H1 (cell line): ENCODE results near the gene KRT76. TPM values are rescaled to one million over a fixed set of nuclear protein-coding genes. Genes with fewer than 3 reads are reported as not detected.

Experiments used
- CTCF ChIA-PET: fragments of 300-600 bp; sonication (Branson Sonifier 250); formaldehyde crosslinking; loops from one replicate; lab custom pipeline; 2021; ENCODE audit not compliant: partially characterized antibody; lab: Charles Lee
- POLR2A ChIA-PET: fragments of 300-600 bp; sonication (Branson Sonifier 250); formaldehyde crosslinking; loops from one replicate; lab custom pipeline; 2021; ENCODE audit warnings: inconsistent platforms; ENCODE audit not compliant: partially characterized antibody; lab: Charles Lee
- DNase-seq, 2 experiments: peaks; one replicate each; pipeline versions ENCODE4 v3.0.0 to v3.0.0-alpha.2; 2010 to 2022; ENCODE audit warnings: low spot score in 2 of 2, low read depth in 1 of 2, mixed read lengths in 1 of 2
- FAIRE-seq: peaks from 2 replicates; lab custom pipeline; 2011; peaks lifted over from hg19 to GRCh38; lab: Jason Lieb, UNC
- H2AFZ ChIP-seq: 2 replicates; pipeline ENCODE4 v1.8.1; 2012; ENCODE audit warnings: low read length, inconsistent platforms
- H2AK5ac ChIP-seq: 2 replicates; pipeline ENCODE4 v1.6.1; 2013; ENCODE audit warnings: low read depth, low read length
- H2BK120ac ChIP-seq: replicated peaks from 2 replicates; pipeline ENCODE3; 2013; ENCODE audit warnings: low read depth, low read length, inconsistent platforms
- H2BK12ac ChIP-seq: 2 replicates; pipeline ENCODE4 v1.6.1; 2013; ENCODE audit warnings: low read depth, low read length
- H2BK15ac ChIP-seq: 2 replicates; pipeline ENCODE4 v1.6.1; 2013; ENCODE audit warnings: low read length
- H2BK20ac ChIP-seq: 2 replicates; pipeline ENCODE4 v1.6.1; 2013; ENCODE audit warnings: low read length
- H2BK5ac ChIP-seq: 2 replicates; pipeline ENCODE4 v1.6.1; 2013; ENCODE audit warnings: low read depth, low read length
- H3K14ac ChIP-seq: 2 replicates; pipeline ENCODE4 v1.6.1; 2013; ENCODE audit warnings: inconsistent platforms; ENCODE audit not compliant: insufficient read length
- H3K18ac ChIP-seq: 2 replicates; pipeline ENCODE4 v1.6.1; 2013; ENCODE audit warnings: low read length; ENCODE audit errors: extremely low read depth
- H3K23ac ChIP-seq: 2 replicates; pipeline ENCODE4 v1.6.1; 2013; ENCODE audit warnings: inconsistent platforms; ENCODE audit not compliant: insufficient read length
- H3K23me2 ChIP-seq: 2 replicates; pipeline ENCODE4 v1.6.1; 2013; ENCODE audit warnings: low read depth, low read length
- H3K27ac ChIP-seq: 2 replicates; pipeline ENCODE4 v1.6.1; 2011; ENCODE audit warnings: low read depth, low read length, inconsistent platforms
- H3K27me3 ChIP-seq, 4 experiments: replicated peaks in 1 of 4; 1 replicate in 1 of 4; 2 replicates in 3 of 4; pipeline versions ENCODE4 v1.6.1 to v1.8.1; 2011 to 2013; ENCODE audit warnings: low read length in 3 of 4, mild to moderate bottlenecking in 3 of 4, inconsistent platforms in 2 of 4, mixed read lengths in 2 of 4, moderate library complexity in 1 of 4; ENCODE audit not compliant: control insufficient read depth in 3 of 4, insufficient read depth in 3 of 4; ENCODE audit errors: extremely low read depth in 1 of 4
- H3K36me3 ChIP-seq, 4 experiments: 2 replicates each; pipeline versions ENCODE4 v1.6.1 to v1.8.1; 2011 to 2013; ENCODE audit warnings: mild to moderate bottlenecking in 4 of 4, low read length in 3 of 4, moderate library complexity in 2 of 4, control low read depth in 1 of 4, inconsistent platforms in 1 of 4; ENCODE audit not compliant: insufficient read depth in 4 of 4, control insufficient read depth in 2 of 4
- H3K4ac ChIP-seq: replicated peaks from 2 replicates; pipeline ENCODE3; 2013; ENCODE audit warnings: low read length, low read depth, mixed read lengths, inconsistent platforms; ENCODE audit not compliant: insufficient read length
- H3K4me1 ChIP-seq, 4 experiments: replicated peaks in 1 of 4; 1 replicate in 1 of 4; 2 replicates in 3 of 4; pipeline versions ENCODE4 v1.6.1 to v1.8.1; 2011 to 2013; ENCODE audit warnings: low read length in 3 of 4, inconsistent platforms in 2 of 4, mixed read lengths in 1 of 4; ENCODE audit not compliant: insufficient read depth in 4 of 4, control insufficient read depth in 3 of 4
- H3K4me2 ChIP-seq, 2 experiments: 2 replicates each; pipeline versions ENCODE4 v1.6.1 to v1.8.1; 2011 to 2013; ENCODE audit warnings: low read depth in 2 of 2, low read length in 2 of 2, control low read depth in 1 of 2, inconsistent platforms in 1 of 2, mild to moderate bottlenecking in 1 of 2; ENCODE audit not compliant: insufficient read depth in 1 of 2
- H3K4me3 ChIP-seq, 4 experiments: fragments of 200-600, 300-600 bp in 1 of 4; sonication (generic), shearing (Covaris generic), sonication (Bioruptor Twin) in 1 of 4; 2 replicates each; pipeline versions ENCODE4 v1.5.1 to v1.8.1; 2011 to 2016; ENCODE audit warnings: low read length in 4 of 4, low read depth in 3 of 4, control low read depth in 2 of 4, inconsistent platforms in 2 of 4, mild to moderate bottlenecking in 2 of 4, mixed read lengths in 1 of 4, moderate library complexity in 1 of 4; ENCODE audit not compliant: insufficient read depth in 2 of 4; ENCODE audit errors: extremely low read depth in 1 of 4
- H3K56ac ChIP-seq: replicated peaks from 2 replicates; pipeline ENCODE3; 2013; ENCODE audit warnings: low read depth, mild to moderate bottlenecking, mixed read lengths, low read length, inconsistent platforms; ENCODE audit not compliant: insufficient read length
- H3K79me1 ChIP-seq: 2 replicates; pipeline ENCODE4 v1.6.1; 2013; ENCODE audit warnings: low read depth, low read length, control low read depth
- H3K79me2 ChIP-seq, 2 experiments: 2 replicates each; pipeline versions ENCODE4 v1.6.1 to v1.8.1; 2012 to 2013; ENCODE audit warnings: low read length in 2 of 2, mild to moderate bottlenecking in 2 of 2, inconsistent platforms in 1 of 2; ENCODE audit not compliant: insufficient read depth in 2 of 2, control insufficient read depth in 1 of 2
- H3K9ac ChIP-seq, 4 experiments: replicated peaks in 1 of 4; 1 replicate in 1 of 4; 2 replicates in 3 of 4; pipeline versions ENCODE4 v1.6.1 to v1.8.1; 2011 to 2013; ENCODE audit warnings: low read depth in 3 of 4, low read length in 3 of 4, control low read depth in 2 of 4, mild to moderate bottlenecking in 2 of 4, moderate library complexity in 2 of 4, inconsistent platforms in 1 of 4; ENCODE audit errors: extremely low read depth in 1 of 4
- H3K9me3 ChIP-seq, 2 experiments: 2 replicates each; pipeline versions ENCODE4 v1.6.1 to v1.8.1; 2012 to 2013; ENCODE audit warnings: mild to moderate bottlenecking in 2 of 2, moderate library complexity in 2 of 2, control low read depth in 1 of 2, inconsistent platforms in 1 of 2, low read depth in 1 of 2, low read length in 1 of 2, mixed read lengths in 1 of 2; ENCODE audit not compliant: insufficient read depth in 2 of 2
- H4K20me1 ChIP-seq, 2 experiments: replicated peaks in 1 of 2; 2 replicates each; pipeline versions ENCODE3 to v1.8.1; 2011 to 2013; ENCODE audit warnings: inconsistent platforms in 2 of 2, low read length in 2 of 2, mild to moderate bottlenecking in 1 of 2; ENCODE audit not compliant: insufficient read depth in 2 of 2, control insufficient read depth in 1 of 2
- H4K5ac ChIP-seq: 2 replicates; pipeline ENCODE4 v1.6.1; 2013; ENCODE audit warnings: low read length, low read depth, mixed read lengths, inconsistent platforms; ENCODE audit not compliant: insufficient read length
- H4K8ac ChIP-seq: 2 replicates; pipeline ENCODE4 v1.8.0; 2013; ENCODE audit warnings: mild to moderate bottlenecking, moderate library complexity, low read length, inconsistent platforms; ENCODE audit not compliant: insufficient read depth; ENCODE audit errors: extremely low read depth
- H4K91ac ChIP-seq: replicated peaks from 2 replicates; pipeline ENCODE3; 2013; ENCODE audit warnings: low read length, mixed read lengths, inconsistent platforms; ENCODE audit not compliant: insufficient read length
- BACH1 ChIP-seq: IDR thresholded peaks from 2 replicates; pipeline ENCODE4 v1.6.1; 2012; ENCODE audit warnings: low read length, improper control_type of control experiment
- CEBPB ChIP-seq: IDR thresholded peaks from 2 replicates; pipeline ENCODE4 v1.6.1; 2012; ENCODE audit warnings: low read depth, low read length
- CHD1 ChIP-seq: IDR thresholded peaks from 2 replicates; pipeline ENCODE4 v1.6.1; 2012; ENCODE audit warnings: low read depth, low read length, improper control_type of control experiment
- EGR1 ChIP-seq: IDR thresholded peaks from 2 replicates; pipeline ENCODE4 v1.6.1; 2011; ENCODE audit warnings: low read depth, low read length, borderline replicate concordance
- HDAC2 ChIP-seq, 2 experiments: fragments of 300-600 bp in 1 of 2; sonication (generic) in 1 of 2; IDR thresholded peaks; 2 replicates each; pipeline ENCODE4 v1.6.1; 2011 to 2012; ENCODE audit warnings: low read depth in 2 of 2, low read length in 2 of 2, mild to moderate bottlenecking in 2 of 2, moderate library complexity in 2 of 2, borderline replicate concordance in 1 of 2, inconsistent platforms in 1 of 2
- KDM4A ChIP-seq: IDR thresholded peaks from one replicate; pipeline ENCODE4 v1.7.1; 2012; ENCODE audit warnings: low read depth, mild to moderate bottlenecking, moderate library complexity, low read length, inconsistent platforms; ENCODE audit not compliant: severe bottlenecking
- POU5F1 ChIP-seq: IDR thresholded peaks from 2 replicates; pipeline ENCODE4 v1.6.1; 2011; ENCODE audit warnings: low read depth, mild to moderate bottlenecking, low read length, moderate library complexity
- RBBP5 ChIP-seq: IDR thresholded peaks from 2 replicates; pipeline ENCODE4 v1.7.1; 2012; ENCODE audit warnings: low read depth, mild to moderate bottlenecking, inconsistent platforms, low read length, moderate library complexity, borderline replicate concordance
- SP1 ChIP-seq: IDR thresholded peaks from 2 replicates; pipeline ENCODE4 v1.6.1; 2011; ENCODE audit warnings: low read depth, low read length
- SP2 ChIP-seq: IDR thresholded peaks from 2 replicates; pipeline ENCODE4 v1.6.1; 2012; ENCODE audit warnings: mild to moderate bottlenecking, low read length, inconsistent platforms
- SP4 ChIP-seq: IDR thresholded peaks from 2 replicates; pipeline ENCODE4 v1.6.1; 2012; ENCODE audit warnings: low read length, inconsistent platforms
- TAF1 ChIP-seq: IDR thresholded peaks from 2 replicates; pipeline ENCODE4 v1.6.1; 2011; ENCODE audit warnings: mild to moderate bottlenecking, low read depth, low read length
- YY1 ChIP-seq: IDR thresholded peaks from 2 replicates; pipeline ENCODE4 v1.6.1; 2011; ENCODE audit warnings: low read depth, mild to moderate bottlenecking, low read length
- ZNF274 ChIP-seq: IDR thresholded peaks from 2 replicates; pipeline ENCODE4 v1.7.0; 2012; ENCODE audit warnings: low read length, borderline replicate concordance; ENCODE audit errors: extremely low read depth
- WGBS, 2 experiments: shearing (Covaris generic) in 1 of 2; methylation state at CpG; one replicate each; pipeline versions ENCODE4 v1.1.6 to v1.1.7; 2013 to 2015; ENCODE audit warnings: low lambda C conversion rate in 2 of 2, mixed read lengths in 2 of 2, inconsistent platforms in 1 of 2, low coverage in 1 of 2, missing lambda C conversion rate in 1 of 2; ENCODE audit not compliant: insufficient replicate concordance in 2 of 2, insufficient coverage in 1 of 2, insufficient read length in 1 of 2; ENCODE audit errors: extremely low coverage in 1 of 2, missing lambda C conversion rate in 1 of 2; 5-methylcytosine and 5-hydroxymethylcytosine counted together
- polyA plus RNA-seq, 7 experiments: library from polyadenylated mRNA; depleted of rRNA in 3 of 7; stranded (reverse) in 5 of 7; unstranded in 2 of 7; fragments of >200 nt in 5 of 7; fragments of 200-250 nt in 2 of 7; gene quantifications; 1 replicate in 5 of 7; 2 replicates in 1 of 7; 4 replicates in 1 of 7; pipeline versions ENCODE4 v1.2.1 to v1.2.3, GENCODE V29; 2011 to 2013; ENCODE audit warnings: missing spikeins in 2 of 7, mixed read lengths in 2 of 7
- total RNA-seq: library from RNA; stranded (reverse); fragmentation: NEBNext Ultra II Directional; extraction: Animal tissue kit (Norgen Biotek cat#: 25700); gene quantifications from 2 replicates; pipeline ENCODE4 v1.2.1, GENCODE V29; 2021

KRT76 gene
- total and polyA plus RNA-seq, 2 of the 8 experiments (the other 6 are each of a cell fraction or from before 2014, with no cell fraction given) = not detected

DNA sequence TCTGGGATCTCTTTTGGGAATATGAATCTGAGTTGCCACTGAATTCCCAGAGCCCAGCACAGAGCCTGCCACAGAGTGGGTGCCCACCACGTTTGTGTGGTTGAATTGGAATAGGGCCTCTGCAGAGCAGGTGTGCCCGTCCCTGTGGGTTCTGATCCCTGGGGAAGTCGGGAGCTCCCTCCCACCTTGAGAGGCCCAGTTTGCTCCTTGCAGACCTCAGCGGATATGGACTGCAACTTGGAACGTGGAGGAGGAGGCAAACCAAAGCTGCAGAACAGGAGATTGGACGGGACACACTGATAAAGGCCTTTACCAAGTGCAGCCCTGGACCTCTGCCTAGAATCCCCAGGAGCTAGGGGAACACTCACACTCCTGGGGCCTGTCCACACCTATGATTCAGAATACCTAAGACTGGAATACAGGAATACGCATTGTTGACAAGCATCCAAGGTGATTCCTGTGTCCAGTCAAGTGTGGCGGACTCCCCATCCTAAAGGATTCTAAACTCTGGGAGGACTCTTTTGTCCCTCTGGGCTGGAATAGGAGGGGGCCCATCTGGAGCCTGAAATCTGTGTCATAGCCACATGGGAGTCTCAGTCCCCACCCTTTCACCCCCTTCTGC lies 2.4 kb downstream of the KRT76 start:
- CTCF ChIA-PET = interaction anchor here (1.1 to 1.6 kb wide), 3 partner anchors 14 to 193 kb away, joined by 3 to 5 read pairs (median 3); no protein-coding TSS in a partner anchor
- H3K4me2 ChIP-seq = no peak overlapping the region
- H2BK120ac ChIP-seq = no peak overlapping the region
- H3K9ac ChIP-seq = no peak overlapping the region
- H3K9me3 ChIP-seq = no peaks in the 10 kb centered on the region
- FAIRE-seq (no peak), DNase-seq (no peak)
- H3K4me1 ChIP-seq = no peaks in the 10 kb centered on the region
- H3K36me3 ChIP-seq = no peaks in the 10 kb centered on the region
- H2BK15ac ChIP-seq = no peak overlapping the region
- H3K4me3 ChIP-seq = no peak overlapping the region
- no peaks in the 10 kb centered on the region for H4K20me1 ChIP-seq
- no peak for TF ChIP-seq KDM4A
- TF ChIP-seq EGR1 = no peak
- no peak for TF ChIP-seq HDAC2 (IDR thresholded peaks at IDR 0.05; ENCODE audit: borderline replicate concordance in 1 of 2, low read depth in 2 of 2, low read length in 2 of 2)
- TF ChIP-seq ZNF274 = no peak
- no peak for TF ChIP-seq YY1
- no peak for TF ChIP-seq SP2
- no peak for TF ChIP-seq CEBPB
- no peak for TF ChIP-seq SP4
- no peak for TF ChIP-seq SP1
- TF ChIP-seq BACH1 = no peak
- TF ChIP-seq TAF1 = no peak
- no peak for TF ChIP-seq RBBP5
- no peak for TF ChIP-seq CHD1
- TF ChIP-seq POU5F1 = no peak
- no peak overlapping the region for H3K18ac ChIP-seq
- H3K4ac ChIP-seq = no peak overlapping the region
- no peak overlapping the region for H3K56ac ChIP-seq
- no peaks in the 10 kb centered on the region for H3K79me2 ChIP-seq
- H2BK5ac ChIP-seq = no peak overlapping the region
- H3K14ac ChIP-seq = no peak overlapping the region
- no peak overlapping the region for H3K27ac ChIP-seq
- no peak overlapping the region for H2BK20ac ChIP-seq
- no peak overlapping the region for H4K91ac ChIP-seq
- no peak overlapping the region for H4K5ac ChIP-seq
- POLR2A ChIA-PET = no interaction called here
- no peak overlapping the region for H3K23ac ChIP-seq
- no peak overlapping the region for H2AK5ac ChIP-seq
- no peak overlapping the region for H4K8ac ChIP-seq
- H3K23me2 ChIP-seq = no peaks in the 10 kb centered on the region
- 0 out of 7 replicates have a peak, but pooled peaks cover 0 to 2% (median 0%) of the 10 kb centered on the region in 4 experiments for H3K27me3 ChIP-seq
- no peaks in the 10 kb centered on the region for H3K79me1 ChIP-seq
- no peak overlapping the region for H2BK12ac ChIP-seq
- H2AFZ ChIP-seq = no peak overlapping the region
- 82% methylated on average over 8 of the region's 8 CpGs; no CpG with 5 or more reads in 1 of the 2 experiments for WGBS, 2 experiments
